Lower lobe of right lung (tissue), 2 donors: ENCODE results near the gene BLOC1S4. TPM values are rescaled to one million over a fixed set of nuclear protein-coding genes. Genes with fewer than 3 reads are reported as not detected.
"Not testable (repeated sequence)": the region's sequence is repeated elsewhere in the genome, so short reads cannot be mapped to it uniquely, and the experiment has no call there.

ENCODE experiments used
- ATAC-seq, 2 donors: fragments of 200-7000 bp; cut with Tn5 transposase; one replicate each; pipeline ENCODE4 v1.9.1; 2020 to 2022; ENCODE audit warnings: mild to moderate bottlenecking in 2 of 2, moderate library complexity in 2 of 2
- DNase-seq: peaks from one replicate; pipeline ENCODE4 v3.0.0-alpha.2; 2020
- H3K27ac ChIP-seq: fragments of 200-600 bp; one replicate; pipeline ENCODE4 v1.8.0; 2022
- H3K27me3 ChIP-seq: fragments of 200-600 bp; one replicate; pipeline ENCODE4 v1.8.0; 2022; ENCODE audit warnings: low read depth
- H3K36me3 ChIP-seq: fragments of 200-600 bp; one replicate; pipeline ENCODE4 v1.8.0; 2022; ENCODE audit warnings: mild to moderate bottlenecking
- H3K4me1 ChIP-seq: fragments of 200-600 bp; one replicate; pipeline ENCODE4 v1.8.0; 2022
- H3K4me3 ChIP-seq: fragments of 200-600 bp; one replicate; pipeline ENCODE4 v1.8.0; 2022; ENCODE audit warnings: mild to moderate bottlenecking
- H3K9me3 ChIP-seq: fragments of 200-600 bp; one replicate; pipeline ENCODE4 v1.8.0; 2022
- CTCF ChIP-seq: fragments of 200-600 bp; IDR thresholded peaks from one replicate; pipeline ENCODE4 v1.8.0; 2022; ENCODE audit warnings: antibody characterized with exemption, mild to moderate bottlenecking
- intact Hi-C: fragments of 100-400 bp; cut with DNase I; formaldehyde crosslinking; loops from one replicate; pipeline ENCODE4 v1.11.0; 2022
- long read RNA-seq: library from polyadenylated mRNA; unstranded; transcript quantifications from one replicate; pipeline ENCODE4 v2.0.0, GENCODE V29; 2021
- total RNA-seq: library from RNA; stranded (reverse); fragmentation: NEBNext Ultra II Directional; extraction: Animal tissue kit (Norgen Biotek cat#: 25700); gene quantifications from one replicate; pipeline ENCODE4 v1.2.1, GENCODE V29; 2021
- donor health status: DM: no; HTN: yes; CAD: no; lungs with severe emphysema.

BLOC1S4 gene
- 9.0 TPM for total RNA-seq
- long read RNA-seq, transcript BLOC1S4-201 (1 exons, 1,617 nt): major isoform, 39 of 39 reads
- long read RNA-seq, partial matches to known transcripts: 0 of 39 reads
- long read RNA-seq, other reads (novel, unspliced or antisense): 0 of 39 reads

GRCh38 chr4:6716018-6716911 is at the start of gene BLOC1S4:
TSS of gene BLOC1S4 (plus strand) at chr4:6716174. CDS start at chr4:6716210, 36 bp downstream.
- peak within 1 kb of the TSS; percentile 95 for H3K27ac ChIP-seq
- H3K27me3 ChIP-seq: no peaks in the 10 kb centered on the region
- intact Hi-C loops: loop anchor here (10.0 kb wide), 1 partner anchor 159 kb away; no protein-coding TSS in a partner anchor
- H3K4me1 ChIP-seq: peaks cover 19% of the 10 kb centered on the region
- peak; percentile 93 for DNase-seq
- H3K9me3 ChIP-seq: no peaks in the 10 kb centered on the region
- H3K36me3 ChIP-seq: no peaks in the 10 kb centered on the region
- peak within 1 kb of the TSS; percentile 73 for H3K4me3 ChIP-seq
- TF ChIP-seq CTCF: no peak
- ATAC-seq: peak; percentile 96 to 97

GRCh38 chr4:6668391-6668790 is 47.6 kb upstream of the BLOC1S4 start:
- Histone ChIP-seq H3K9me3 (no peaks in the 10 kb centered on the region), H3K4me3 (no peak overlapping the region), H3K27me3 (peaks cover 21% of the 10 kb centered on the region), H3K36me3 (no peaks in the 10 kb centered on the region), H3K4me1 (peaks cover 13% of the 10 kb centered on the region), H3K27ac (no peak overlapping the region)
- no peak for DNase-seq
- intact Hi-C loops: no loop called here
- TF ChIP-seq CTCF: no peak
- no peak for ATAC-seq

- Histone ChIP-seq H3K4me1 (peaks cover 20% of the 10 kb centered on the region), H3K36me3 (peaks cover 7% of the 10 kb centered on the region), H3K27ac (no peak overlapping the region), H3K9me3 (no peaks in the 10 kb centered on the region), H3K27me3 (no peaks in the 10 kb centered on the region), H3K4me3 (no peak overlapping the region)
- DNase-seq (no peak), ATAC-seq (no peak)
- TF ChIP-seq CTCF: no peak
- intact Hi-C loops: no loop called here
These were observed 44.3 kb upstream of the BLOC1S4 start for GRCh38 chr4:6671648-6672047.

GRCh38 chr4:6672131-6672530 is 43.8 kb upstream of the BLOC1S4 start:
- DNase-seq (no peak), ATAC-seq (no peak)
- H3K27me3 ChIP-seq: no peaks in the 10 kb centered on the region
- intact Hi-C loops: no loop called here
- TF ChIP-seq CTCF: no peak
- no peaks in the 10 kb centered on the region for H3K9me3 ChIP-seq
- H3K4me1 ChIP-seq: peaks cover 25% of the 10 kb centered on the region
- H3K36me3 ChIP-seq: peaks cover 7% of the 10 kb centered on the region
- H3K4me3 ChIP-seq: no peak overlapping the region
- H3K27ac ChIP-seq: no peak overlapping the region

GRCh38 chr4:6672541-6673190 is 43.3 kb upstream of the BLOC1S4 start:
- H3K36me3 ChIP-seq, H3K27me3 ChIP-seq, ATAC-seq, DNase-seq, H3K4me3 ChIP-seq, H3K27ac ChIP-seq, intact Hi-C loops, H3K9me3 ChIP-seq: not testable (repeated sequence)
- peaks cover 30% of the 10 kb centered on the region for H3K4me1 ChIP-seq

GRCh38 chr4:6673191-6673659 is 42.7 kb upstream of the BLOC1S4 start:
- intact Hi-C loops, H3K9me3 ChIP-seq, H3K27me3 ChIP-seq, DNase-seq, H3K36me3 ChIP-seq: not testable (repeated sequence)
- H3K27ac ChIP-seq: peak overlapping the region; percentile 78
- peak overlapping the region; percentile 83 for H3K4me3 ChIP-seq
- ATAC-seq: peak; percentile 31 to 34
- H3K4me1 ChIP-seq: peaks cover 30% of the 10 kb centered on the region
